ENCODE results near the gene HLA-DQA2.
"Not testable (repeated sequence)": the region's sequence is repeated elsewhere in the genome, so short reads cannot be mapped to it uniquely, and the experiment has no call there.

HLA-DQA2 gene

GRCh38 chr6:32782923-32783322 lies 41.7 kb downstream of the HLA-DQA2 start:
- DNase-seq: not testable (repeated sequence)

GRCh38 chr6:32785781-32786533 lies 44.8 kb downstream of the HLA-DQA2 start:
- DNase-seq: no peak

- no peak for DNase-seq
Measured at GRCh38 chr6:32790306-32790705, 49.1 kb downstream of the HLA-DQA2 start.

GRCh38 chr6:32792901-32793435 lies 51.8 kb downstream of the HLA-DQA2 start:
- no peak for DNase-seq

- DNase-seq: no peak
Measured at GRCh38 chr6:32794510-32794909, 53.3 kb downstream of the HLA-DQA2 start.
